IMR-90 (cell line): ENCODE results near the gene NOL12. TPM values are rescaled to one million over a fixed set of nuclear protein-coding genes. Genes with fewer than 3 reads are reported as not detected.

Experiments used
- ATAC-seq: fragments of 200-7000 bp; cut with Tn5 transposase; 2 replicates; pipeline ENCODE4 v1.9.1; 2020; ENCODE audit warnings: low read depth, mild to moderate bottlenecking, moderate library complexity
- BruUV-seq: library from RNA; stranded (reverse); fragments of 400-500 nt; replicated peaks from 2 replicates; lab custom pipeline; 2021; lab: Mats Ljungman, UMichigan
- CTCF ChIA-PET: fragments of 300-600 bp; formaldehyde crosslinking; extraction: SDS; loops from one replicate; lab custom pipeline; 2021; ENCODE audit warnings: antibody characterized with exemption; lab: Yijun Ruan, JAX
- POLR2A ChIA-PET: fragments of 300-600 bp; sonication (Branson Sonifier 250); formaldehyde crosslinking; loops from one replicate; lab custom pipeline; 2022; ENCODE audit warnings: antibody characterized with exemption; ENCODE audit not compliant: unreplicated experiment; lab: Charles Lee
- DNase-seq: peaks from one replicate; pipeline ENCODE4 v3.0.0; 2013
- H2AFZ ChIP-seq: replicated peaks from 2 replicates; pipeline ENCODE3; 2013; ENCODE audit warnings: low read length, mild to moderate bottlenecking; ENCODE audit not compliant: poor library complexity
- H2AK5ac ChIP-seq: 2 replicates; pipeline ENCODE4 v1.6.1; 2013; ENCODE audit warnings: low read depth, low read length, inconsistent platforms
- H2AK9ac ChIP-seq: replicated peaks from 2 replicates; pipeline ENCODE3; 2013; ENCODE audit warnings: mild to moderate bottlenecking, low read depth, low read length, moderate library complexity; ENCODE audit not compliant: poor library complexity
- H2BK120ac ChIP-seq: 2 replicates; pipeline ENCODE4 v1.6.1; 2013; ENCODE audit warnings: low read depth, low read length, inconsistent platforms
- H2BK15ac ChIP-seq: 3 replicates; pipeline ENCODE4 v1.6.1; 2013; ENCODE audit warnings: low read depth, low read length, inconsistent platforms
- H2BK20ac ChIP-seq: 2 replicates; pipeline ENCODE4 v1.6.1; 2013; ENCODE audit warnings: low read depth, mild to moderate bottlenecking, inconsistent platforms, low read length, moderate library complexity
- H2BK5ac ChIP-seq: 2 replicates; pipeline ENCODE4 v1.6.1; 2013; ENCODE audit warnings: mild to moderate bottlenecking, low read depth, low read length, inconsistent platforms; ENCODE audit not compliant: poor library complexity, severe bottlenecking
- H3K14ac ChIP-seq: replicated peaks from 2 replicates; pipeline ENCODE4 v1.6.1; 2013; ENCODE audit warnings: low read depth, low read length, inconsistent platforms
- H3K18ac ChIP-seq: 2 replicates; pipeline ENCODE4 v1.6.1; 2013; ENCODE audit warnings: low read depth, low read length, control low read depth
- H3K23ac ChIP-seq: 2 replicates; pipeline ENCODE4 v1.6.1; 2013; ENCODE audit warnings: low read depth, low read length, inconsistent platforms
- H3K27ac ChIP-seq: 2 replicates; pipeline ENCODE4 v1.5.1; 2013; ENCODE audit warnings: mild to moderate bottlenecking, control low read depth, low read length; ENCODE audit not compliant: insufficient read depth
- H3K27me3 ChIP-seq: 2 replicates; pipeline ENCODE4 v1.6.1; 2013; ENCODE audit warnings: low read length; ENCODE audit not compliant: control insufficient read depth, insufficient read depth
- H3K36me3 ChIP-seq: 2 replicates; pipeline ENCODE4 v1.6.1; 2013; ENCODE audit warnings: low read length, mixed read lengths; ENCODE audit not compliant: control insufficient read depth, insufficient read depth
- H3K4ac ChIP-seq: 2 replicates; pipeline ENCODE4 v1.6.1; 2013; ENCODE audit warnings: low read depth, low read length, inconsistent platforms
- H3K4me1 ChIP-seq: 2 replicates; pipeline ENCODE4 v1.6.1; 2013; ENCODE audit warnings: low read length, mixed read lengths; ENCODE audit not compliant: control insufficient read depth, insufficient read depth
- H3K4me2 ChIP-seq: 2 replicates; pipeline ENCODE4 v1.6.1; 2013; ENCODE audit warnings: low read depth, mild to moderate bottlenecking, control low read depth, low read length, moderate library complexity
- H3K4me3 ChIP-seq: 2 replicates; pipeline ENCODE4 v1.5.1; 2013; ENCODE audit warnings: low read depth, mild to moderate bottlenecking, control low read depth, low read length, moderate library complexity; ENCODE audit not compliant: insufficient read depth
- H3K56ac ChIP-seq: 2 replicates; pipeline ENCODE4 v1.6.1; 2013; ENCODE audit warnings: low read length, inconsistent platforms; ENCODE audit not compliant: insufficient read depth; ENCODE audit errors: extremely low read depth
- H3K79me1 ChIP-seq, 2 experiments: 2 replicates each; pipeline ENCODE4 v1.6.1; 2013; ENCODE audit warnings: low read length in 2 of 2, inconsistent platforms in 1 of 2, low read depth in 1 of 2
- H3K9ac ChIP-seq: 2 replicates; pipeline ENCODE4 v1.6.1; 2013; ENCODE audit warnings: low read depth, low read length, control low read depth
- H3K9me1 ChIP-seq: 2 replicates; pipeline ENCODE4 v1.6.1; 2013; ENCODE audit warnings: low read length, inconsistent platforms; ENCODE audit not compliant: insufficient read depth
- H3K9me3 ChIP-seq: 2 replicates; pipeline ENCODE4 v1.6.1; 2013; ENCODE audit warnings: low read length; ENCODE audit not compliant: control insufficient read depth, insufficient read depth
- H4K20me1 ChIP-seq: 2 replicates; pipeline ENCODE4 v1.6.1; 2013; ENCODE audit warnings: low read length, inconsistent platforms; ENCODE audit not compliant: insufficient read depth
- H4K5ac ChIP-seq: 2 replicates; pipeline ENCODE4 v1.6.1; 2013; ENCODE audit warnings: mild to moderate bottlenecking, low read depth, low read length, control low read depth
- H4K8ac ChIP-seq, 2 experiments: 2 replicates each; pipeline ENCODE4 v1.6.1; 2013; ENCODE audit warnings: low read depth in 2 of 2, low read length in 2 of 2, control low read depth in 1 of 2, inconsistent platforms in 1 of 2
- H4K91ac ChIP-seq: 2 replicates; pipeline ENCODE4 v1.6.1; 2013; ENCODE audit warnings: low read depth, low read length, inconsistent platforms; ENCODE audit not compliant: insufficient read depth
- BHLHE40 ChIP-seq: fragments of 150-350 bp; IDR thresholded peaks from 2 replicates; pipeline ENCODE4 v1.6.1; 2016; ENCODE audit warnings: mild to moderate bottlenecking, low read depth, low read length
- CEBPB ChIP-seq: IDR thresholded peaks from 2 replicates; pipeline ENCODE4 v1.6.1; 2012; ENCODE audit warnings: low read depth, low read length, improper control_type of control experiment
- FOS ChIP-seq: fragments of 150-350 bp; IDR thresholded peaks from 2 replicates; pipeline ENCODE4 v1.6.1; 2016; ENCODE audit warnings: low read depth, low read length
- MAFK ChIP-seq: IDR thresholded peaks from 2 replicates; pipeline ENCODE4 v1.6.1; 2012; ENCODE audit warnings: low read depth, low read length, improper control_type of control experiment
- MAZ ChIP-seq: IDR thresholded peaks from 2 replicates; pipeline ENCODE4 v1.6.1; 2012; ENCODE audit warnings: low read depth, mild to moderate bottlenecking, low read length, improper control_type of control experiment, moderate library complexity, borderline replicate concordance
- MXI1 ChIP-seq: IDR thresholded peaks from 2 replicates; pipeline ENCODE4 v1.6.1; 2012; ENCODE audit warnings: low read depth, mild to moderate bottlenecking, low read length, moderate library complexity, borderline replicate concordance
- RAD21 ChIP-seq: IDR thresholded peaks from 2 replicates; pipeline ENCODE4 v1.6.1; 2012; ENCODE audit warnings: low read length, improper control_type of control experiment
- RCOR1 ChIP-seq: IDR thresholded peaks from 2 replicates; pipeline ENCODE4 v1.6.1; 2012; ENCODE audit warnings: mild to moderate bottlenecking, low read length, improper control_type of control experiment; ENCODE audit not compliant: insufficient replicate concordance
- WGBS, 2 experiments: methylation state at CpG; one replicate each; pipeline versions ENCODE4 v1.1.5 to v1.1.7; 2013; ENCODE audit warnings: missing lambda C conversion rate in 2 of 2; ENCODE audit not compliant: insufficient read length in 1 of 2; ENCODE audit errors: extremely low coverage in 2 of 2; 5-methylcytosine and 5-hydroxymethylcytosine counted together
- dilution Hi-C: fragments of 300-500 bp; cut with HindIII; formaldehyde crosslinking; loops from one replicate; pipeline ENCODE4 v1.14.3; 2018; ENCODE audit warnings: low sequenced_read_pairs; ENCODE audit not compliant: unreplicated experiment
- in situ Hi-C: fragments of 300-500 bp; cut with MboI; formaldehyde crosslinking; loops from 3 replicates; pipeline ENCODE4 v1.14.3; 2019; ENCODE audit warnings: low sequenced_read_pairs, inconsistent platforms, mixed read lengths
- intact Hi-C: fragments of 100-400 bp; cut with micrococcal nuclease; formaldehyde crosslinking; loops from 2 replicates; pipeline ENCODE4 v1.10.0; 2022
- polyA plus RNA-seq, 3 experiments: library from polyadenylated mRNA; depleted of rRNA; stranded (reverse); fragments of >200 nt; gene quantifications; 2 replicates each; pipeline ENCODE4 v1.2.3, GENCODE V29; 2012; ENCODE audit warnings: low replicate concordance in 1 of 3
- total RNA-seq: library from RNA; depleted of rRNA; stranded (reverse); fragments of >200 nt; gene quantifications from 2 replicates; pipeline ENCODE4 v1.2.3, GENCODE V29; 2012
- TF ChIP-seq, protein P1 (sequence below): conservative IDR thresholded peaks from 2 replicates; pipeline ENCODE4 v1.5.1; 2012; ENCODE audit warnings: mild to moderate bottlenecking, low read depth, low read length, improper control_type of control experiment
- TF ChIP-seq, protein P2 (sequence below): fragments of 150-350 bp; IDR thresholded peaks from 2 replicates; pipeline ENCODE4 v1.6.1; 2017; ENCODE audit warnings: mild to moderate bottlenecking, antibody characterized with exemption, low read length, low read depth

NOL12 gene
- total and polyA plus RNA-seq, 2 of the 4 experiments (the other 2 are of a cell fraction): 16.0 to 25.6 TPM

DNA sequence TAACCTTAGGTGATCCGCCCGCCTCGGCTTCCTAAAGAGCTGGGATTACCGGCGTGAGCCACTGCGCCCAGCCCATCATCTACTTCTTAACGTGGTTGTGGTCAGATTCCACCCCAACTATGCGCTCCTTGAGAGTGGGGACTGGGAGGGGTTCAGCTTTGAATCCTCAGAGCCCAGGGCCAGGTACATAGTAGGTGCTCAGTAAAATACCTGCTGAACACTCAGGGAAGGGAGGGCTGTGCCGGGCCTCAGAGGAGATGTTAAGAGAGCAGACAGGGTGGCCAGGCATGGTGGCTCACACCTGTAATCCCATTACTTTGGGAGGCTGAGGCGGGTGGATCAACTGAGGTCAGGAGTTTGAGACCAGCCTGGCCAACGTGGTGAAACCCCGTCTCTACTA is 11.9 kb upstream of the NOL12 start:
- Histone ChIP-seq H3K4me1 (peaks cover 11% of the 10 kb centered on the region), H3K9me1 (no peaks in the 10 kb centered on the region; the same call in 1 of the 2 replicates), H2BK5ac (peak overlapping the region; percentile 66), H2BK20ac (peak overlapping the region; percentile 61), H3K9ac (peak overlapping the region; percentile 16; the same call in 1 of the 2 replicates), H3K4ac (peak overlapping the region; percentile 90), H3K56ac (no peak overlapping the region; the same call in 1 of the 2 replicates), H2BK120ac (peak overlapping the region; percentile 44), H2AK5ac (peak overlapping the region; percentile 47), H3K36me3 (peaks cover 20% of the 10 kb centered on the region), H3K4me3 (no peak overlapping the region), H4K8ac (peak overlapping the region; percentile 66 to 75), H2AK9ac (peak overlapping the region; percentile 92), H2BK15ac (peak overlapping the region; percentile 89; the same call in 2 of the 3 replicates), H3K79me1 (peaks cover 9 to 65% of the 10 kb centered on the region in 2 experiments; a peak in 3 of 4 replicates), H4K91ac (peak overlapping the region; percentile 90), H3K27ac (peak overlapping the region; percentile 84), H2AFZ (no peak overlapping the region), H4K20me1 (peaks cover 43% of the 10 kb centered on the region), H3K18ac (peak overlapping the region; percentile 53; the same call in 1 of the 2 replicates), H3K27me3 (no peaks in the 10 kb centered on the region), H3K14ac (peak overlapping the region; percentile 91), H3K9me3 (no peaks in the 10 kb centered on the region), H4K5ac (peak overlapping the region; percentile 91), H3K4me2 (no peak overlapping the region), H3K23ac (peak overlapping the region; percentile 38; the same call in 1 of the 2 replicates)
- ATAC-seq: no peak
- ChIA-PET POLR2A (no interaction called here), CTCF (no interaction called here)
- no peak for DNase-seq
- dilution Hi-C loops: no loop called here
- in situ Hi-C loops: no loop called here
- no TSS peak for BruUV-seq
- WGBS, 2 experiments: no CpG with 5 or more reads among the region's 12 CpGs
- no peak for TF ChIP-seq FOS
- no peak for TF ChIP-seq MAZ
- TF ChIP-seq, protein P1, sequence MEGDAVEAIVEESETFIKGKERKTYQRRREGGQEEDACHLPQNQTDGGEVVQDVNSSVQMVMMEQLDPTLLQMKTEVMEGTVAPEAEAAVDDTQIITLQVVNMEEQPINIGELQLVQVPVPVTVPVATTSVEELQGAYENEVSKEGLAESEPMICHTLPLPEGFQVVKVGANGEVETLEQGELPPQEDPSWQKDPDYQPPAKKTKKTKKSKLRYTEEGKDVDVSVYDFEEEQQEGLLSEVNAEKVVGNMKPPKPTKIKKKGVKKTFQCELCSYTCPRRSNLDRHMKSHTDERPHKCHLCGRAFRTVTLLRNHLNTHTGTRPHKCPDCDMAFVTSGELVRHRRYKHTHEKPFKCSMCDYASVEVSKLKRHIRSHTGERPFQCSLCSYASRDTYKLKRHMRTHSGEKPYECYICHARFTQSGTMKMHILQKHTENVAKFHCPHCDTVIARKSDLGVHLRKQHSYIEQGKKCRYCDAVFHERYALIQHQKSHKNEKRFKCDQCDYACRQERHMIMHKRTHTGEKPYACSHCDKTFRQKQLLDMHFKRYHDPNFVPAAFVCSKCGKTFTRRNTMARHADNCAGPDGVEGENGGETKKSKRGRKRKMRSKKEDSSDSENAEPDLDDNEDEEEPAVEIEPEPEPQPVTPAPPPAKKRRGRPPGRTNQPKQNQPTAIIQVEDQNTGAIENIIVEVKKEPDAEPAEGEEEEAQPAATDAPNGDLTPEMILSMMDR: no peak
- no peak for TF ChIP-seq MXI1
- no peak for TF ChIP-seq RAD21
- TF ChIP-seq, protein P2, sequence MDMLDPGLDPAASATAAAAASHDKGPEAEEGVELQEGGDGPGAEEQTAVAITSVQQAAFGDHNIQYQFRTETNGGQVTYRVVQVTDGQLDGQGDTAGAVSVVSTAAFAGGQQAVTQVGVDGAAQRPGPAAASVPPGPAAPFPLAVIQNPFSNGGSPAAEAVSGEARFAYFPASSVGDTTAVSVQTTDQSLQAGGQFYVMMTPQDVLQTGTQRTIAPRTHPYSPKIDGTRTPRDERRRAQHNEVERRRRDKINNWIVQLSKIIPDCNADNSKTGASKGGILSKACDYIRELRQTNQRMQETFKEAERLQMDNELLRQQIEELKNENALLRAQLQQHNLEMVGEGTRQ: no peak
- TF ChIP-seq MAFK: no peak
- TF ChIP-seq CEBPB: no peak
- no peak for TF ChIP-seq BHLHE40
- TF ChIP-seq RCOR1: no peak
- intact Hi-C loops: no loop called here
